Measurements from ENCODE around the gene GLRA2. TPM values are rescaled to one million over a fixed set of nuclear protein-coding genes. Genes with fewer than 3 reads are reported as not detected.

GLRA2 gene
- total and polyA plus RNA-seq, 10 of the 15 experiments (the other 5 are each of a cell fraction or from before 2014, with no cell fraction given): 0.01 TPM; not detected in 9

DNA sequence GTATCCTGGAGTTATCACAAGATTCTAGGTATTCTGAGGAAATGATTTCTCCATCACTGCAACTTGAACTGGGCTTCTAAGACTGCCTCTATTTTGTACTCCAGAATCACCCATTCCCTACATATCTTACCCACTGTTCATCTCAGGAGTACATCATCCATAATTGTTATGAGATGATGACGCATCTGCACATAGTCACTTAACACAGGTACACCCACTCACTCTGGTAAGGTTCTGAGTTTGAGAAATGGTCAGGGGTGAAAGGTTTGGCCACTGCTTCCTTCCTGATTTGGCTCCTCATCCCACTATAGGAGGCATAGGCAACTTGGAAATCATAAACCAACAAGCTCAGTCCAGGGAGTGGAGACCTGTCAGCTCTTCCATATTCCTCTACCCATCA is 143.9 kb downstream of the GLRA2 start:
- intact Hi-C loops (cut with micrococcal nuclease; ENCODE audit: unreplicated experiment): loop anchor here (10.0 kb wide), 1 partner anchor 572 kb away; no protein-coding TSS in a partner anchor
- Histone ChIP-seq H3K4me3 (no peak overlapping the region), H3K9ac (ENCODE audit: control insufficient read depth, insufficient read depth, low read length) (no peak overlapping the region), H4K20me1 (ENCODE audit: control insufficient read depth, insufficient read depth) (no peaks in the 10 kb centered on the region), H3K27me3 (replicated peaks in 1 of 2; ENCODE audit: control insufficient read depth in 2 of 2, insufficient read depth in 2 of 2, low read length in 1 of 2) (no peaks in the 10 kb centered on the region), H3K36me3 (ENCODE audit: control insufficient read depth in 2 of 2, insufficient read depth in 2 of 2, low read length in 1 of 2) (no peaks in the 10 kb centered on the region), H2AFZ (ENCODE audit: control insufficient read depth, low read depth, low read length) (no peak overlapping the region), H3K79me2 (ENCODE audit: control insufficient read depth, insufficient read depth, low read length) (no peaks in the 10 kb centered on the region), H3K27ac (ENCODE audit: control insufficient read depth, insufficient read depth) (no peak overlapping the region), H3K4me1 (ENCODE audit: control insufficient read depth, insufficient read depth, low read length) (peaks cover 12% of the 10 kb centered on the region), H3K4me2 (ENCODE audit: control insufficient read depth, insufficient read depth) (peak overlapping the region; percentile 17; the same call in 1 of the 2 replicates), H3K9me3 (replicated peaks; ENCODE audit: control insufficient read depth, insufficient read depth, low read length) (no peaks in the 10 kb centered on the region)
- FAIRE-seq (no peak), DNase-seq (ENCODE audit: low read depth, low spot score) (no peak), ATAC-seq (peak; percentile 14; the same call in 2 of the 3 replicates)
- ChIA-PET SMC1A (ENCODE audit: uncharacterized antibody, unreplicated experiment) (interaction anchor here (1.3 to 1.4 kb wide), 3 partner anchors 12 to 570 kb away, joined by 3 to 4 read pairs (median 3); no protein-coding TSS in a partner anchor), CTCF (interaction anchor here (0.8 to 2.1 kb wide), 2 partner anchors 9 to 25 kb away, joined by 3 to 5 read pairs; no protein-coding TSS in a partner anchor), POLR2A (no interaction called here), RAD21 (ENCODE audit: unreplicated experiment) (no interaction called here)
- 26% methylated on average over 1 of the region's 1 CpG for WGBS (ENCODE audit: insufficient coverage, insufficient replicate concordance, low lambda C conversion rate, missing lambda C conversion rate)
- BruUV-seq (replicated peaks): no TSS peak
- TF ChIP-seq IRF4 (IDR thresholded peaks at IDR 0.05; ENCODE audit: low read depth, low read length): no peak
- TF ChIP-seq, protein P1, sequence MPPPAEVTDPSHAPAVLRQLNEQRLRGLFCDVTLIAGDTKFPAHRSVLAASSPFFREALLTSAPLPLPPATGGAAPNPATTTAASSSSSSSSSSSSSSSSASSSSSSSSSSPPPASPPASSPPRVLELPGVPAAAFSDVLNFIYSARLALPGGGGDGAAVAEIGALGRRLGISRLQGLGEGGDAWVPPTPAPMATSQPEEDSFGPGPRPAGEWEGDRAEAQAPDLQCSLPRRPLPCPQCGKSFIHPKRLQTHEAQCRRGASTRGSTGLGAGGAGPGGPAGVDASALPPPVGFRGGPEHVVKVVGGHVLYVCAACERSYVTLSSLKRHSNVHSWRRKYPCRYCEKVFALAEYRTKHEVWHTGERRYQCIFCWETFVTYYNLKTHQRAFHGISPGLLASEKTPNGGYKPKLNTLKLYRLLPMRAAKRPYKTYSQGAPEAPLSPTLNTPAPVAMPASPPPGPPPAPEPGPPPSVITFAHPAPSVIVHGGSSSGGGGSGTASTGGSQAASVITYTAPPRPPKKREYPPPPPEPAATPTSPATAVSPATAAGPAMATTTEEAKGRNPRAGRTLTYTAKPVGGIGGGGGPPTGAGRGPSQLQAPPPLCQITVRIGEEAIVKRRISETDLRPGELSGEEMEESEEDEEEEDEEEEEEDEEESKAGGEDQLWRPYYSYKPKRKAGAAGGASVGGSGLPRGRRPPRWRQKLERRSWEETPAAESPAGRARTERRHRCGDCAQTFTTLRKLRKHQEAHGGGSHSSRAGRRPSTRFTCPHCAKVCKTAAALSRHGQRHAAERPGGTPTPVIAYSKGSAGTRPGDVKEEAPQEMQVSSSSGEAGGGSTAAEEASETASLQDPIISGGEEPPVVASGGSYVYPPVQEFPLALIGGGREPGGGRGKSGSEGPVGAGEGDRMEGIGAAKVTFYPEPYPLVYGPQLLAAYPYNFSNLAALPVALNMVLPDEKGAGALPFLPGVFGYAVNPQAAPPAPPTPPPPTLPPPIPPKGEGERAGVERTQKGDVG (CRISPR knock-in tag; IDR thresholded peaks at IDR 0.05): no peak
- TF ChIP-seq, protein P2, sequence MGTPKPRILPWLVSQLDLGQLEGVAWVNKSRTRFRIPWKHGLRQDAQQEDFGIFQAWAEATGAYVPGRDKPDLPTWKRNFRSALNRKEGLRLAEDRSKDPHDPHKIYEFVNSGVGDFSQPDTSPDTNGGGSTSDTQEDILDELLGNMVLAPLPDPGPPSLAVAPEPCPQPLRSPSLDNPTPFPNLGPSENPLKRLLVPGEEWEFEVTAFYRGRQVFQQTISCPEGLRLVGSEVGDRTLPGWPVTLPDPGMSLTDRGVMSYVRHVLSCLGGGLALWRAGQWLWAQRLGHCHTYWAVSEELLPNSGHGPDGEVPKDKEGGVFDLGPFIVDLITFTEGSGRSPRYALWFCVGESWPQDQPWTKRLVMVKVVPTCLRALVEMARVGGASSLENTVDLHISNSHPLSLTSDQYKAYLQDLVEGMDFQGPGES (IDR thresholded peaks at IDR 0.05): no peak
- TF ChIP-seq, protein P3, sequence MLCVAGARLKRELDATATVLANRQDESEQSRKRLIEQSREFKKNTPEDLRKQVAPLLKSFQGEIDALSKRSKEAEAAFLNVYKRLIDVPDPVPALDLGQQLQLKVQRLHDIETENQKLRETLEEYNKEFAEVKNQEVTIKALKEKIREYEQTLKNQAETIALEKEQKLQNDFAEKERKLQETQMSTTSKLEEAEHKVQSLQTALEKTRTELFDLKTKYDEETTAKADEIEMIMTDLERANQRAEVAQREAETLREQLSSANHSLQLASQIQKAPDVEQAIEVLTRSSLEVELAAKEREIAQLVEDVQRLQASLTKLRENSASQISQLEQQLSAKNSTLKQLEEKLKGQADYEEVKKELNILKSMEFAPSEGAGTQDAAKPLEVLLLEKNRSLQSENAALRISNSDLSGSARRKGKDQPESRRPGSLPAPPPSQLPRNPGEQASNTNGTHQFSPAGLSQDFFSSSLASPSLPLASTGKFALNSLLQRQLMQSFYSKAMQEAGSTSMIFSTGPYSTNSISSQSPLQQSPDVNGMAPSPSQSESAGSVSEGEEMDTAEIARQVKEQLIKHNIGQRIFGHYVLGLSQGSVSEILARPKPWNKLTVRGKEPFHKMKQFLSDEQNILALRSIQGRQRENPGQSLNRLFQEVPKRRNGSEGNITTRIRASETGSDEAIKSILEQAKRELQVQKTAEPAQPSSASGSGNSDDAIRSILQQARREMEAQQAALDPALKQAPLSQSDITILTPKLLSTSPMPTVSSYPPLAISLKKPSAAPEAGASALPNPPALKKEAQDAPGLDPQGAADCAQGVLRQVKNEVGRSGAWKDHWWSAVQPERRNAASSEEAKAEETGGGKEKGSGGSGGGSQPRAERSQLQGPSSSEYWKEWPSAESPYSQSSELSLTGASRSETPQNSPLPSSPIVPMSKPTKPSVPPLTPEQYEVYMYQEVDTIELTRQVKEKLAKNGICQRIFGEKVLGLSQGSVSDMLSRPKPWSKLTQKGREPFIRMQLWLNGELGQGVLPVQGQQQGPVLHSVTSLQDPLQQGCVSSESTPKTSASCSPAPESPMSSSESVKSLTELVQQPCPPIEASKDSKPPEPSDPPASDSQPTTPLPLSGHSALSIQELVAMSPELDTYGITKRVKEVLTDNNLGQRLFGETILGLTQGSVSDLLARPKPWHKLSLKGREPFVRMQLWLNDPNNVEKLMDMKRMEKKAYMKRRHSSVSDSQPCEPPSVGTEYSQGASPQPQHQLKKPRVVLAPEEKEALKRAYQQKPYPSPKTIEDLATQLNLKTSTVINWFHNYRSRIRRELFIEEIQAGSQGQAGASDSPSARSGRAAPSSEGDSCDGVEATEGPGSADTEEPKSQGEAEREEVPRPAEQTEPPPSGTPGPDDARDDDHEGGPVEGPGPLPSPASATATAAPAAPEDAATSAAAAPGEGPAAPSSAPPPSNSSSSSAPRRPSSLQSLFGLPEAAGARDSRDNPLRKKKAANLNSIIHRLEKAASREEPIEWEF (IDR thresholded peaks at IDR 0.05; ENCODE audit: insufficient replicate concordance, low read depth, low read length): no peak
- TF ChIP-seq TAF1 (IDR thresholded peaks at IDR 0.05; ENCODE audit: borderline replicate concordance, low read depth, low read length): no peak
- no peak for TF ChIP-seq MYB (IDR thresholded peaks at IDR 0.05; ENCODE audit: borderline replicate concordance, low read depth, low read length)
- no peak for TF ChIP-seq HDGF (IDR thresholded peaks at IDR 0.05)
- no peak for TF ChIP-seq ZSCAN29 (IDR thresholded peaks at IDR 0.05)
- TF ChIP-seq TARDBP (IDR thresholded peaks at IDR 0.05; ENCODE audit: borderline replicate concordance): no peak
- in situ Hi-C loops (cut with MboI): no loop called here
